Suprapubic skin (tissue), 4 donors: ENCODE data around the gene CIITA. TPM values are rescaled to one million over a fixed set of nuclear protein-coding genes. Genes with fewer than 3 reads are reported as not detected.
A peak's percentile ranks its signal among the peaks of the same experiment; 100 is the strongest.

Experiments used
- DNase-seq, 2 donors: peaks; one replicate each; pipeline ENCODE4 v3.0.0-alpha.2; 2019; ENCODE audit warnings: low spot score in 2 of 2
- H3K27ac ChIP-seq: fragments of 200-600 bp; sonication (generic); one replicate; pipeline ENCODE4 v1.5.1; 2019
- H3K27me3 ChIP-seq: fragments of 200-600 bp; sonication (generic); one replicate; pipeline ENCODE4 v1.5.1; 2019
- H3K36me3 ChIP-seq: fragments of 200-600 bp; sonication (generic); one replicate; pipeline ENCODE4 v1.5.1; 2019
- H3K4me1 ChIP-seq: fragments of 200-600 bp; sonication (generic); one replicate; pipeline ENCODE4 v1.5.1; 2019
- H3K4me3 ChIP-seq: fragments of 200-600 bp; sonication (generic); one replicate; pipeline ENCODE4 v1.5.1; 2019; ENCODE audit warnings: mild to moderate bottlenecking
- H3K9me3 ChIP-seq: fragments of 200-600 bp; sonication (generic); one replicate; pipeline ENCODE4 v1.5.1; 2019
- EP300 ChIP-seq: sonication (generic); formaldehyde crosslinking; IDR thresholded peaks from one replicate; pipeline ENCODE4 v1.6.1; 2017; ENCODE audit warnings: antibody characterized with exemption
- POLR2A ChIP-seq, 2 donors: fragments of 450-650 bp; IDR thresholded peaks; one replicate each; pipeline ENCODE4 v1.6.1; 2017; ENCODE audit warnings: antibody characterized with exemption in 2 of 2, mild to moderate bottlenecking in 2 of 2, moderate library complexity in 2 of 2
- POLR2AphosphoS5 ChIP-seq, 3 donors: sonication (generic); formaldehyde crosslinking; IDR thresholded peaks; one replicate each; pipeline ENCODE4 v1.6.1; 2017; ENCODE audit warnings: antibody characterized with exemption in 3 of 3
- WGBS: methylation state at CpG from one replicate; pipeline ENCODE4 v1.1.5; 2018; 5-methylcytosine and 5-hydroxymethylcytosine counted together
- total RNA-seq, 4 donors: library from RNA; depleted of rRNA; stranded (reverse); fragments of >200 nt; gene quantifications; one replicate each; pipeline ENCODE4 v1.1.0, GENCODE V29; 2016
- TF ChIP-seq, protein P1 (sequence below), 2 donors: fragments of 200-600 bp in 1 of 2; fragments of 450-650 bp in 1 of 2; sonication (generic) in 1 of 2; IDR thresholded peaks; one replicate each; pipeline ENCODE4 v1.5.1; 2016 to 2019; ENCODE audit warnings: antibody characterized with exemption in 2 of 2, mild to moderate bottlenecking in 1 of 2, moderate library complexity in 1 of 2

CIITA gene
- total RNA-seq, 4 donors from 2014 or later = 9.7 to 35.2 (median 18.5) TPM

GRCh38 chr16:10916534-10916933 lies 39.5 kb downstream of the CIITA start:
- no peak overlapping the region for H3K4me3 ChIP-seq
- H3K4me1 ChIP-seq = peaks cover 10% of the 10 kb centered on the region
- no peak overlapping the region for H3K27ac ChIP-seq
- no peaks in the 10 kb centered on the region for H3K36me3 ChIP-seq
- H3K27me3 ChIP-seq = no peaks in the 10 kb centered on the region
- DNase-seq = no peak
- no peaks in the 10 kb centered on the region for H3K9me3 ChIP-seq
- TF ChIP-seq, protein P1, sequence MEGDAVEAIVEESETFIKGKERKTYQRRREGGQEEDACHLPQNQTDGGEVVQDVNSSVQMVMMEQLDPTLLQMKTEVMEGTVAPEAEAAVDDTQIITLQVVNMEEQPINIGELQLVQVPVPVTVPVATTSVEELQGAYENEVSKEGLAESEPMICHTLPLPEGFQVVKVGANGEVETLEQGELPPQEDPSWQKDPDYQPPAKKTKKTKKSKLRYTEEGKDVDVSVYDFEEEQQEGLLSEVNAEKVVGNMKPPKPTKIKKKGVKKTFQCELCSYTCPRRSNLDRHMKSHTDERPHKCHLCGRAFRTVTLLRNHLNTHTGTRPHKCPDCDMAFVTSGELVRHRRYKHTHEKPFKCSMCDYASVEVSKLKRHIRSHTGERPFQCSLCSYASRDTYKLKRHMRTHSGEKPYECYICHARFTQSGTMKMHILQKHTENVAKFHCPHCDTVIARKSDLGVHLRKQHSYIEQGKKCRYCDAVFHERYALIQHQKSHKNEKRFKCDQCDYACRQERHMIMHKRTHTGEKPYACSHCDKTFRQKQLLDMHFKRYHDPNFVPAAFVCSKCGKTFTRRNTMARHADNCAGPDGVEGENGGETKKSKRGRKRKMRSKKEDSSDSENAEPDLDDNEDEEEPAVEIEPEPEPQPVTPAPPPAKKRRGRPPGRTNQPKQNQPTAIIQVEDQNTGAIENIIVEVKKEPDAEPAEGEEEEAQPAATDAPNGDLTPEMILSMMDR (IDR thresholded peaks at IDR 0.05) = no peak
- no peak for TF ChIP-seq POLR2A (IDR thresholded peaks at IDR 0.05)
- TF ChIP-seq EP300 = no peak
- no peak for TF ChIP-seq POLR2AphosphoS5 (IDR thresholded peaks at IDR 0.05)
- 64% methylated on average over 3 of the region's 3 CpGs for WGBS

GRCh38 chr16:10918294-10919002 lies 41.4 kb downstream of the CIITA start:
- no peak overlapping the region for H3K4me3 ChIP-seq
- WGBS = 55% methylated on average over 21 of the region's 21 CpGs

DNA sequence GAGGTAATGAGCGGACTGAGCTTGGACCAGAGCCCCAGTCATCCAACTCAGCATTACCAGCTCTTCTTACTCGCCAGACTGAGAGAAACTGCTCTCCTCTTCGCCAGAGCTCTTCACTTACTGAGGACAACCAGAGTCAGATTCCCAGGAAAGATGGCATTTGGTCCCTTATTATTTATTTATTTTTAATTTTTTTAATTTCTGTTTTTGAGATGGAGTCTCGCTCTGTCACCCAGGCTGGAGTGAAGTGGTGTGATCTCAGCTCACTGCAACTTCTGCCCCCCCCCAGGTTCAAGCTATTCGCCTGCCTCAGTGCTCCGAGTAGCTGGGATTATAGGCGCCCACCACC lies 42.0 kb downstream of the CIITA start:
- Histone ChIP-seq H3K27me3 (no peaks in the 10 kb centered on the region), H3K4me3 (no peak overlapping the region), H3K36me3 (no peaks in the 10 kb centered on the region), H3K4me1 (peaks cover 28% of the 10 kb centered on the region), H3K9me3 (no peaks in the 10 kb centered on the region), H3K27ac (no peak overlapping the region)
- 58% methylated on average over 7 of the region's 7 CpGs for WGBS
- DNase-seq = no peak
- no peak for TF ChIP-seq POLR2A (IDR thresholded peaks at IDR 0.05)
- TF ChIP-seq EP300 = no peak
- TF ChIP-seq, protein P1 (IDR thresholded peaks at IDR 0.05) = no peak
- no peak for TF ChIP-seq POLR2AphosphoS5 (IDR thresholded peaks at IDR 0.05)

More at GRCh38 chr16:10918294-10919002, 41.4 kb downstream of the CIITA start:
- TF ChIP-seq, protein P1 (IDR thresholded peaks at IDR 0.05) = peak; percentile 89 to 97
- TF ChIP-seq EP300 = no peak
- Histone ChIP-seq H3K36me3 (no peaks in the 10 kb centered on the region), H3K27me3 (no peaks in the 10 kb centered on the region), H3K27ac (no peak overlapping the region), H3K9me3 (no peaks in the 10 kb centered on the region), H3K4me1 (peaks cover 23% of the 10 kb centered on the region)
- DNase-seq = peak; percentile 97 to 98

DNA sequence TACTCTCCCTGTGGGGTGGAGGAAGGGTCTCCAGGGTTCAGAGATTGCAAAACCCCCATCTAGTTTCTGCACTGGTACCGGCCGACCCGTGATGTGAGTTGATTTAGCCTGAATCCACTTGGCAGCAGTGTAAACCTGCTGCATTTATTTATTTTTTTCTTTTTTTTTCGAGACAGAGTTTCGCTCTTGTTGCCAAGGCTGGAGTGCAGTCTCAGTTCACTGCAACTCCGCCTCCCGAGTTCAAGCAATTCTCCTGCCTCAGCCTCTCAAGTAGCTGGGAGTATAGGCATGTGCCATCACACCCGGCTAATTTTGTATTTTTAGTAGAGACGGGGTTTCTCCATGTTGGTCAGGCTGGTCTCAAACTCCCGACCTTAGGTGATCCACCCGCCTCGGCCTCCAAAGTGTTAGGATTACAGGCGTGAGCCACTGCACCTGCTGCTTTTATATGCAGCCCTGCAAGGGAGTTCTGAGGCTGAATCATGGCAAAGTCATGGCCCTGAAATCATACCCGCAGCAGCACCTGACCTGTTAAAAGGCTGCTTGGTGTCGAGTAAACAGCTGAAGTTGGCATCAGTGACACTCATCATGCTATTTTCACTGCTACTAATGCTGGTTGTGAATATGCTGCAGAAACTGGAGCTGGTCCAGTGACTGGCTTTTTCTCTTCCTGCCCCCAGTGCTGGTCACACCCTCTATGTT lies 43.9 kb downstream of the CIITA start:
- Histone ChIP-seq H3K4me1 (peaks cover 31% of the 10 kb centered on the region), H3K27ac (no peak overlapping the region), H3K36me3 (peaks cover 17% of the 10 kb centered on the region), H3K9me3 (no peaks in the 10 kb centered on the region), H3K27me3 (no peaks in the 10 kb centered on the region), H3K4me3 (no peak overlapping the region)
- DNase-seq = no peak
- WGBS = 77% methylated on average over 13 of the region's 15 CpGs
- TF ChIP-seq EP300 (no peak), POLR2AphosphoS5 (IDR thresholded peaks at IDR 0.05) (no peak), POLR2A (IDR thresholded peaks at IDR 0.05) (no peak)

GRCh38 chr16:10921536-10922327 lies 44.7 kb downstream of the CIITA start:
- Histone ChIP-seq H3K27ac (no peak overlapping the region), H3K9me3 (no peaks in the 10 kb centered on the region), H3K4me3 (no peak overlapping the region), H3K36me3 (peaks cover 25% of the 10 kb centered on the region), H3K27me3 (no peaks in the 10 kb centered on the region), H3K4me1 (peaks cover 31% of the 10 kb centered on the region)
- TF ChIP-seq EP300 (no peak), POLR2AphosphoS5 (IDR thresholded peaks at IDR 0.05) (no peak), POLR2A (IDR thresholded peaks at IDR 0.05) (no peak)
- TF ChIP-seq, protein P1 (IDR thresholded peaks at IDR 0.05) = no peak
- DNase-seq = no peak
- 48% methylated on average over 10 of the region's 10 CpGs for WGBS
